ENCODE results near the gene CRACR2B. TPM values are rescaled to one million over a fixed set of nuclear protein-coding genes. Genes with fewer than 3 reads are reported as not detected.

The CRACR2B gene
- total and polyA plus RNA-seq, 2 of the 13 experiments (the other 11 are each of a cell fraction or from before 2014, with no cell fraction given) = 14.9 to 21.0 TPM

GRCh38 chr11:842370-843002 is 14.8 kb downstream of the CRACR2B start, which contains the start of the genes POLR2L and TSPAN4 (continued):
- 0 out of 2 replicates have a peak, but pooled peaks have one; percentile 17 for TF ChIP-seq ZNF430 (CRISPR knock-in tag; IDR thresholded peaks at IDR 0.05)
- TF ChIP-seq BCL3 (CRISPR knock-in tag; IDR thresholded peaks at IDR 0.05) = peak; percentile 88; the same call in 1 of the 2 replicates
- TF ChIP-seq GMEB1 (CRISPR knock-in tag; IDR thresholded peaks at IDR 0.05; ENCODE audit: borderline replicate concordance) = no peak; the same call in 1 of the 2 replicates
- no peak for TF ChIP-seq ZNF577 (CRISPR knock-in tag; IDR thresholded peaks at IDR 0.05; ENCODE audit: borderline replicate concordance, low read depth)
- TF ChIP-seq NR2F6 (IDR thresholded peaks at IDR 0.05) = no peak
- no peak for TF ChIP-seq NR2F6 (CRISPR knock-in tag; IDR thresholded peaks at IDR 0.05)
- no peak for TF ChIP-seq ZNF572 (CRISPR knock-in tag; IDR thresholded peaks at IDR 0.05)
- TF ChIP-seq TBP (CRISPR knock-in tag; IDR thresholded peaks at IDR 0.05) = no peak
- peak in 1 of 2 experiments; percentile 59; a peak in 2 of 4 replicates for TF ChIP-seq KLF16 (CRISPR knock-in tag; IDR thresholded peaks at IDR 0.05)
- TF ChIP-seq ZNF496 (CRISPR knock-in tag; IDR thresholded peaks at IDR 0.05; ENCODE audit: insufficient replicate concordance) = no peak
- TF ChIP-seq ZBTB21 (CRISPR knock-in tag; IDR thresholded peaks at IDR 0.05) = no peak
- TF ChIP-seq ZFP36 (IDR thresholded peaks at IDR 0.05; ENCODE audit: borderline replicate concordance, low read depth, low read length, partially characterized antibody) = no peak
- TF ChIP-seq ZNF17 (CRISPR knock-in tag; IDR thresholded peaks at IDR 0.05) = no peak
- TF ChIP-seq EED (CRISPR knock-in tag; IDR thresholded peaks at IDR 0.05) = no peak
- TF ChIP-seq ZKSCAN8 (CRISPR knock-in tag; IDR thresholded peaks at IDR 0.05; ENCODE audit: borderline replicate concordance) = no peak; the same call in 1 of the 2 replicates
- no peak for TF ChIP-seq ZNF557 (CRISPR knock-in tag; IDR thresholded peaks at IDR 0.05)
- peak; percentile 79 for TF ChIP-seq TFDP2 (CRISPR knock-in tag; IDR thresholded peaks at IDR 0.05)
- TF ChIP-seq KDM1A (CRISPR knock-in tag; IDR thresholded peaks at IDR 0.05) = no peak
- no peak for TF ChIP-seq CENPT (CRISPR knock-in tag; IDR thresholded peaks at IDR 0.05; ENCODE audit: low read depth)
- no peak for TF ChIP-seq FOXP4 (CRISPR knock-in tag; IDR thresholded peaks at IDR 0.05)
- TF ChIP-seq SYNCRIP (IDR thresholded peaks at IDR 0.05; ENCODE audit: insufficient read depth, low read depth, low read length) = no peak
- TF ChIP-seq SUZ12 (IDR thresholded peaks at IDR 0.05; ENCODE audit: low read depth, low read length) = no peak

All from HepG2 (cell line).